Measurements from ENCODE around the gene OXLD1. TPM values are rescaled to one million over a fixed set of nuclear protein-coding genes. Genes with fewer than 3 reads are reported as not detected.

The OXLD1 gene
- polyA plus RNA-seq, 1 of the 3 experiments (the other 2 are of a cell fraction) = 103 TPM

DNA sequence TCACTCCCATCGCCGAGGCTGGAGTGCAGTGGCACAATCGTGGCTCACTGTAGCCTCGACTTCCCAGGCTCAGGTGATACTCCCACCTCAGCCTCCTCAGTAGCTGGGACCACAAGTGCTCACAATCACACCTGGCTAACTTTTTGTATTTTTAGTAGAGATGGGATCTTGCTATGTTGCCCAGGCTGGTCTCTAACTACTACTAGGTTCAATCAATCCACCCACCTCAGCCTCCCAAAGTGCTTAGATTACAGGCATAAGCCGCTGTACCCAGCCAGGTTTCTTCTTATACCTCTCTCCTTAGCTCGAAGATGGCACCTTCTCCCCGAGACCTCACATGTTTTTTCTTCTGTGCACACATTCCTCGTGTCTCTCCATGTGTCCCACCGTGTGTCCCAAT is 26.4 kb downstream of the OXLD1 start:
- Histone ChIP-seq H3K4me1 (ENCODE audit: control insufficient read depth in 1 of 2, insufficient read depth in 2 of 2, low read depth in 1 of 2, low read length in 1 of 2) (peaks cover 7 to 19% of the 10 kb centered on the region in 2 experiments; a peak in 3 of 4 replicates), H3K4me2 (no peak overlapping the region), H3K9me2 (no peaks in the 10 kb centered on the region), H3K4me3 (ENCODE audit: low read depth in 2 of 2, low read length in 1 of 2) (no peak overlapping the region), H3K27ac (ENCODE audit: low read depth in 2 of 2, low read length in 1 of 2) (no peak overlapping the region), H3K9ac (no peak overlapping the region), H3K9me3 (no peaks in the 10 kb centered on the region), H3K79me2 (ENCODE audit: insufficient read depth) (peaks cover 27% of the 10 kb centered on the region), H3K36me3 (replicated peaks in 1 of 2; ENCODE audit: control insufficient read depth in 1 of 2, insufficient read depth in 2 of 2, low read length in 1 of 2) (no peaks in the 10 kb centered on the region), H2AFZ (ENCODE audit: low read depth) (no peak overlapping the region), H4K20me1 (ENCODE audit: insufficient read depth) (peaks cover 16% of the 10 kb centered on the region), H3K27me3 (ENCODE audit: insufficient read depth) (no peaks in the 10 kb centered on the region), H3F3A (replicated peaks; ENCODE audit: insufficient read depth) (peaks cover 7% of the 10 kb centered on the region)
- DNase-seq = no peak
- no peak for TF ChIP-seq NFIC (IDR thresholded peaks at IDR 0.05; ENCODE audit: borderline replicate concordance)
- TF ChIP-seq USF1 (IDR thresholded peaks at IDR 0.05; ENCODE audit: borderline replicate concordance, low read depth) = no peak
- TF ChIP-seq, protein P1, sequence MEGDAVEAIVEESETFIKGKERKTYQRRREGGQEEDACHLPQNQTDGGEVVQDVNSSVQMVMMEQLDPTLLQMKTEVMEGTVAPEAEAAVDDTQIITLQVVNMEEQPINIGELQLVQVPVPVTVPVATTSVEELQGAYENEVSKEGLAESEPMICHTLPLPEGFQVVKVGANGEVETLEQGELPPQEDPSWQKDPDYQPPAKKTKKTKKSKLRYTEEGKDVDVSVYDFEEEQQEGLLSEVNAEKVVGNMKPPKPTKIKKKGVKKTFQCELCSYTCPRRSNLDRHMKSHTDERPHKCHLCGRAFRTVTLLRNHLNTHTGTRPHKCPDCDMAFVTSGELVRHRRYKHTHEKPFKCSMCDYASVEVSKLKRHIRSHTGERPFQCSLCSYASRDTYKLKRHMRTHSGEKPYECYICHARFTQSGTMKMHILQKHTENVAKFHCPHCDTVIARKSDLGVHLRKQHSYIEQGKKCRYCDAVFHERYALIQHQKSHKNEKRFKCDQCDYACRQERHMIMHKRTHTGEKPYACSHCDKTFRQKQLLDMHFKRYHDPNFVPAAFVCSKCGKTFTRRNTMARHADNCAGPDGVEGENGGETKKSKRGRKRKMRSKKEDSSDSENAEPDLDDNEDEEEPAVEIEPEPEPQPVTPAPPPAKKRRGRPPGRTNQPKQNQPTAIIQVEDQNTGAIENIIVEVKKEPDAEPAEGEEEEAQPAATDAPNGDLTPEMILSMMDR (IDR thresholded peaks at IDR 0.05) = no peak
- TF ChIP-seq, protein P2, sequence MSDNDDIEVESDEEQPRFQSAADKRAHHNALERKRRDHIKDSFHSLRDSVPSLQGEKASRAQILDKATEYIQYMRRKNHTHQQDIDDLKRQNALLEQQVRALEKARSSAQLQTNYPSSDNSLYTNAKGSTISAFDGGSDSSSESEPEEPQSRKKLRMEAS (IDR thresholded peaks at IDR 0.05; ENCODE audit: low read depth) = no peak
- TF ChIP-seq SMC3 (IDR thresholded peaks at IDR 0.05; ENCODE audit: low read depth, low read length) = no peak
- no peak for TF ChIP-seq RFX5 (IDR thresholded peaks at IDR 0.05; ENCODE audit: low read length)
- TF ChIP-seq SIN3A (IDR thresholded peaks at IDR 0.05; ENCODE audit: borderline replicate concordance, low read depth, low read length) = no peak
- TF ChIP-seq REST (IDR thresholded peaks at IDR 0.05; ENCODE audit: low read depth, low read length) = no peak
- TF ChIP-seq, protein P3, sequence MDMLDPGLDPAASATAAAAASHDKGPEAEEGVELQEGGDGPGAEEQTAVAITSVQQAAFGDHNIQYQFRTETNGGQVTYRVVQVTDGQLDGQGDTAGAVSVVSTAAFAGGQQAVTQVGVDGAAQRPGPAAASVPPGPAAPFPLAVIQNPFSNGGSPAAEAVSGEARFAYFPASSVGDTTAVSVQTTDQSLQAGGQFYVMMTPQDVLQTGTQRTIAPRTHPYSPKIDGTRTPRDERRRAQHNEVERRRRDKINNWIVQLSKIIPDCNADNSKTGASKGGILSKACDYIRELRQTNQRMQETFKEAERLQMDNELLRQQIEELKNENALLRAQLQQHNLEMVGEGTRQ (IDR thresholded peaks at IDR 0.05; ENCODE audit: borderline replicate concordance, low read depth, low read length) = no peak
- TF ChIP-seq YY1 (IDR thresholded peaks at IDR 0.05; ENCODE audit: low read depth) = no peak
- no peak for TF ChIP-seq TEAD4 (IDR thresholded peaks at IDR 0.05; ENCODE audit: borderline replicate concordance, insufficient read depth)
- TF ChIP-seq, protein P4, sequence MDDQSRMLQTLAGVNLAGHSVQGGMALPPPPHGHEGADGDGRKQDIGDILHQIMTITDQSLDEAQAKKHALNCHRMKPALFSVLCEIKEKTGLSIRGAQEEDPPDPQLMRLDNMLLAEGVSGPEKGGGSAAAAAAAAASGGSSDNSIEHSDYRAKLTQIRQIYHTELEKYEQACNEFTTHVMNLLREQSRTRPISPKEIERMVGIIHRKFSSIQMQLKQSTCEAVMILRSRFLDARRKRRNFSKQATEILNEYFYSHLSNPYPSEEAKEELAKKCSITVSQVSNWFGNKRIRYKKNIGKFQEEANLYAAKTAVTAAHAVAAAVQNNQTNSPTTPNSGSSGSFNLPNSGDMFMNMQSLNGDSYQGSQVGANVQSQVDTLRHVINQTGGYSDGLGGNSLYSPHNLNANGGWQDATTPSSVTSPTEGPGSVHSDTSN (IDR thresholded peaks at IDR 0.05) = no peak
- POLR2A ChIA-PET = no interaction called here
- WGBS (ENCODE audit: low lambda C conversion rate) = 85% methylated on average over 9 of the region's 9 CpGs
- CTCF ChIA-PET = no interaction called here
